Neural crest cell (in vitro differentiated cells): ENCODE measurements around the gene MARK4. TPM values are rescaled to one million over a fixed set of nuclear protein-coding genes. Genes with fewer than 3 reads are reported as not detected.

Experiments used
- DNase-seq: peaks from one replicate; pipeline ENCODE4 v3.0.0; 2021; ENCODE audit warnings: low read depth, mixed read lengths, low spot score
- H3K27ac Mint-ChIP-seq: one replicate; pipeline ENCODE4 v1.8.0; 2021; ENCODE audit warnings: mild to moderate bottlenecking, mixed read lengths; ENCODE audit not compliant: unreplicated experiment
- H3K27me3 Mint-ChIP-seq: 2 replicates; pipeline ENCODE4 v1.8.0; 2021; ENCODE audit warnings: low read depth, mild to moderate bottlenecking, mixed read lengths
- H3K36me3 Mint-ChIP-seq: 2 replicates; pipeline ENCODE4 v1.8.0; 2021; ENCODE audit warnings: low read depth, mild to moderate bottlenecking, mixed read lengths
- H3K4me1 Mint-ChIP-seq: 2 replicates; pipeline ENCODE4 v1.8.0; 2021; ENCODE audit warnings: mixed read lengths
- H3K4me3 Mint-ChIP-seq: one replicate; pipeline ENCODE4 v1.8.0; 2021; ENCODE audit warnings: mild to moderate bottlenecking, mixed read lengths
- H3K9me3 Mint-ChIP-seq: 2 replicates; pipeline ENCODE4 v1.8.0; 2021; ENCODE audit warnings: mixed read lengths
- total RNA-seq: library from RNA; stranded (reverse); gene quantifications from 2 replicates; pipeline ENCODE4 v1.2.1, GENCODE V29; 2021
- TF ChIP-seq, protein P1 (sequence below): fragments of 200-600 bp; sonication (generic); conservative IDR thresholded peaks from 2 replicates; pipeline ENCODE4 v1.5.0; 2021; ENCODE audit warnings: antibody characterized with exemption, mild to moderate bottlenecking

Gene MARK4
- total RNA-seq, 1 donor from 2014 or later, result 59.8 TPM

DNA sequence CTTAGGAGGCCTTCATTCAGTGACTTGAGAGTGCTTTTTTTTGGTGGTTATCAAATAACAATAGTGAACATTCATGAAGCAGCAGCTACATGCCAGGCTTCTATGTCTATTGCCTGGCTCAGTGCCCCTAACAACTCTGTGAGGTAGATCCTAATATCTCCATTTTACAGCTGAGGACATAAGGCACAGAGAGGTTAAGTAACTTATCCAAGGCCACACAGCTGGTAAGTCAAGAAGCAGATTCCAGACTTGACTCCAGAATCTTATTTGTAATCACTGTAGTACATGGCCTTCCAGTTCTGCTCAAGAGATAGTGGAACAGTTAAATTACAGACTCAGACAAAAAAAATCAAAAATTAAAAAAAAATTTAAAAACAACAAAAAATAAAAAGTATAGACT lies 44.8 kb downstream of the MARK4 start:
- H3K4me3 Mint-ChIP-seq, result no peak overlapping the region
- DNase-seq, result no peak
- no peak overlapping the region for H3K27ac Mint-ChIP-seq
- H3K27me3 Mint-ChIP-seq, result no peaks in the 10 kb centered on the region
- no peaks in the 10 kb centered on the region for H3K4me1 Mint-ChIP-seq
- TF ChIP-seq, protein P1, sequence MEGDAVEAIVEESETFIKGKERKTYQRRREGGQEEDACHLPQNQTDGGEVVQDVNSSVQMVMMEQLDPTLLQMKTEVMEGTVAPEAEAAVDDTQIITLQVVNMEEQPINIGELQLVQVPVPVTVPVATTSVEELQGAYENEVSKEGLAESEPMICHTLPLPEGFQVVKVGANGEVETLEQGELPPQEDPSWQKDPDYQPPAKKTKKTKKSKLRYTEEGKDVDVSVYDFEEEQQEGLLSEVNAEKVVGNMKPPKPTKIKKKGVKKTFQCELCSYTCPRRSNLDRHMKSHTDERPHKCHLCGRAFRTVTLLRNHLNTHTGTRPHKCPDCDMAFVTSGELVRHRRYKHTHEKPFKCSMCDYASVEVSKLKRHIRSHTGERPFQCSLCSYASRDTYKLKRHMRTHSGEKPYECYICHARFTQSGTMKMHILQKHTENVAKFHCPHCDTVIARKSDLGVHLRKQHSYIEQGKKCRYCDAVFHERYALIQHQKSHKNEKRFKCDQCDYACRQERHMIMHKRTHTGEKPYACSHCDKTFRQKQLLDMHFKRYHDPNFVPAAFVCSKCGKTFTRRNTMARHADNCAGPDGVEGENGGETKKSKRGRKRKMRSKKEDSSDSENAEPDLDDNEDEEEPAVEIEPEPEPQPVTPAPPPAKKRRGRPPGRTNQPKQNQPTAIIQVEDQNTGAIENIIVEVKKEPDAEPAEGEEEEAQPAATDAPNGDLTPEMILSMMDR, result no peak
- H3K36me3 Mint-ChIP-seq, result peaks cover 49% of the 10 kb centered on the region
- peaks cover 2% of the 10 kb centered on the region for H3K9me3 Mint-ChIP-seq

DNA sequence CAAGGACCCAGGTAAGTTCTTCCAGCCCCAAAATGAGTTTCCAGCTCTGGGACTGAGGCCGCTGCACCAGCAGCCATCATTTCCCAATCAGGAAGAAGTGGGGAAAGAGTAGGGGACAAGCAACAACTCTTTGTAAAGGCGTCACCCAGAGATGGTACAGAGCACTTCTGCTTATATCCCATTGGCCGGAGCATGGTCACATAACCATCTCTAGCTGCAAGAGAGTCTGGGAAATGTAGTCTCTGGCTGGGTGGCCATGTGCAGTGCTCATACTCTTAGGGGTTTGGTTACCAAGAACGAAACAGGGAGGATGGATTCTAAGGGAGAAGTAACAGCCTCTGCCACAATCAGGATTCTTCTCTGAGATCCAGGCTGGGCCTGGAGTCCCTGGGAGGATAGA lies 45.3 kb downstream of the MARK4 start:
- DNase-seq, result no peak
- Mint-ChIP-seq H3K27ac (no peak overlapping the region), H3K27me3 (no peaks in the 10 kb centered on the region), H3K9me3 (peaks cover 2% of the 10 kb centered on the region), H3K4me1 (no peaks in the 10 kb centered on the region), H3K4me3 (no peak overlapping the region), H3K36me3 (peaks cover 47% of the 10 kb centered on the region)
- TF ChIP-seq, protein P1, result no peak

GRCh38 chr19:45297674-45298073 lies 46.6 kb downstream of the MARK4 start:
- no peak for DNase-seq
- Mint-ChIP-seq H3K27me3 (no peaks in the 10 kb centered on the region), H3K27ac (no peak overlapping the region), H3K9me3 (no peaks in the 10 kb centered on the region), H3K4me3 (no peak overlapping the region), H3K4me1 (no peaks in the 10 kb centered on the region), H3K36me3 (peaks cover 37% of the 10 kb centered on the region)
- TF ChIP-seq, protein P1, result no peak

GRCh38 chr19:45298264-45298663 lies 47.2 kb downstream of the MARK4 start:
- H3K27me3 Mint-ChIP-seq, result no peaks in the 10 kb centered on the region
- H3K36me3 Mint-ChIP-seq, result peaks cover 36% of the 10 kb centered on the region
- no peak overlapping the region for H3K27ac Mint-ChIP-seq
- H3K9me3 Mint-ChIP-seq, result no peaks in the 10 kb centered on the region
- TF ChIP-seq, protein P1, result no peak
- no peaks in the 10 kb centered on the region for H3K4me1 Mint-ChIP-seq
- no peak overlapping the region for H3K4me3 Mint-ChIP-seq
- DNase-seq, result no peak

GRCh38 chr19:45299719-45300118 lies 48.6 kb downstream of the MARK4 start:
- H3K27ac Mint-ChIP-seq, result no peak overlapping the region
- TF ChIP-seq, protein P1, result no peak
- H3K36me3 Mint-ChIP-seq, result peaks cover 28% of the 10 kb centered on the region
- H3K4me3 Mint-ChIP-seq, result no peak overlapping the region
- peaks cover under 1% of the 10 kb centered on the region for H3K27me3 Mint-ChIP-seq
- H3K4me1 Mint-ChIP-seq, result no peaks in the 10 kb centered on the region
- DNase-seq, result no peak
- no peaks in the 10 kb centered on the region for H3K9me3 Mint-ChIP-seq

GRCh38 chr19:45302416-45302815 lies 51.3 kb downstream of the MARK4 start:
- H3K27me3 Mint-ChIP-seq, result peaks cover 13% of the 10 kb centered on the region
- no peak for DNase-seq
- TF ChIP-seq, protein P1, result no peak
- H3K9me3 Mint-ChIP-seq, result no peaks in the 10 kb centered on the region
- H3K27ac Mint-ChIP-seq, result no peak overlapping the region
- no peaks in the 10 kb centered on the region for H3K4me1 Mint-ChIP-seq
- H3K4me3 Mint-ChIP-seq, result no peak overlapping the region
- peaks cover 16% of the 10 kb centered on the region for H3K36me3 Mint-ChIP-seq
